Endothelial cell (in vitro differentiated cells): ENCODE data around the gene CAGE1. TPM values are rescaled to one million over a fixed set of nuclear protein-coding genes. Genes with fewer than 3 reads are reported as not detected.

Source experiments
- DNase-seq: peaks from one replicate; pipeline ENCODE4 v3.0.0; 2021; ENCODE audit warnings: low spot score
- H3K27ac Mint-ChIP-seq: one replicate; pipeline ENCODE4 v1.8.0; 2021; ENCODE audit warnings: mixed read lengths, inconsistent platforms; ENCODE audit not compliant: unreplicated experiment
- H3K27me3 Mint-ChIP-seq: one replicate; pipeline ENCODE4 v1.8.0; 2021; ENCODE audit warnings: mild to moderate bottlenecking, moderate library complexity, mixed read lengths, inconsistent platforms; ENCODE audit not compliant: unreplicated experiment
- H3K36me3 Mint-ChIP-seq: one replicate; pipeline ENCODE4 v1.8.0; 2021; ENCODE audit warnings: mild to moderate bottlenecking, low read depth, mixed read lengths, inconsistent platforms; ENCODE audit not compliant: unreplicated experiment
- H3K4me1 Mint-ChIP-seq: one replicate; pipeline ENCODE4 v1.8.0; 2021; ENCODE audit warnings: mild to moderate bottlenecking, mixed read lengths, inconsistent platforms; ENCODE audit not compliant: unreplicated experiment
- H3K4me3 Mint-ChIP-seq: one replicate; pipeline ENCODE4 v1.8.0; 2021; ENCODE audit warnings: mild to moderate bottlenecking, mixed read lengths, inconsistent platforms; ENCODE audit not compliant: unreplicated experiment
- H3K9me3 Mint-ChIP-seq: one replicate; pipeline ENCODE4 v1.8.0; 2021; ENCODE audit warnings: mixed read lengths, inconsistent platforms; ENCODE audit not compliant: unreplicated experiment
- CTCF ChIP-seq: fragments of 200-600 bp; sonication (generic); IDR thresholded peaks from one replicate; pipeline ENCODE4 v1.5.0; 2021; ENCODE audit warnings: antibody characterized with exemption; ENCODE audit not compliant: unreplicated experiment
- total RNA-seq: library from RNA; stranded (reverse); fragmentation: NEBNext Ultra II Directional; extraction: Animal tissue kit (Norgen Biotek cat#: 25700); gene quantifications from one replicate; pipeline ENCODE4 v1.2.1, GENCODE V29; 2021; ENCODE audit not compliant: unreplicated experiment

The CAGE1 gene
- total RNA-seq, 1 donor from 2014 or later: not detected

DNA sequence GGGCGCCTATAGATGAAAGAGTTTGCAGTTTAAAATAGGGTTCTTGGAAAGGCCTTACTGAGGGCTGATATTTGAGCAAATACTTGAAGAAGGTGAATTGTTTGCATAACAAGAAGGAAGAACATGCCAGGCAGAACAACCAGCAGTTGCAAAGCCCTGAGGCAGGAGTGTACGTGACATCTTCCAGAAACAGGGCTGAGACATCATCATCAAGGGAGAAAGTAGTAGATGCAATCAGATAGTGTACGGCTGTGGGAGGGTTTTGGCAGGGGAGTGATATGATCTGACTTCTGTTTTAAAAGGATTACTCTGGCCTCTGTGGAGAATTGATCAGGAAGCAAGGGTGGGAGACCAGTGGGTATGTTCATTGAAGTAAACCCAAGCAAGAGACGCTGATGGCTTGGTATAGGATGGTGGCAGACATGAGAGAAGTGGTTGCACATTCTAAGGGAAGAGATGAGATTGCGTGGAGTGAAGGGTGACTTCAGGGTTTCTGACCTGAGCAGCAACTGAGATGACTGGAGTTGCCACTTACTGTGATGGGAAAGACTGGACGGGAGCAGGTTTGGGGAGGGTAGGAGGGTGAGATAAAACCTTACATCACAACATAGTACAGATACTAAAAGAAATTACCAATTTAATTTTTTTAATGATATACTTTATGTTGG is 28.8 kb upstream of the CAGE1 start:
- H3K27ac Mint-ChIP-seq: no peak overlapping the region

DNA sequence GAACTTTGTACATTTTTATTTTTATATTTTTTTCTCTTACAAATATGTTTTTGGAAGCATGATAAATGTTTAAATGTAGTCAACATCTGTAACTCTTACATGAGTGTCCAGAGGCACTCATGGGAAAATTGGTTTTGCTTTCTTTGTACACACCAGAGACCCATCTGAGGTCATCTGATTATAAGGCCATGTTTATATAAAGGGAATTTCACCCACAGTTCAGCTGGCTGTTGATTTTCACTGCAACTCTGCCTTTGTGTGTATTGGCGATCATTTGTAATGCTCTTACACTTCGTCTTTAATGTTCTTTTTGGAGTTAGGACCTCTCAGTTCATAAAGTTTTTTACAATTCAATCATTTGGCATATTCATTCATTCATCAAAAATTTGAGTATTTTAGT is 28.1 kb upstream of the CAGE1 start:
- no peak overlapping the region for H3K27ac Mint-ChIP-seq
- H3K9me3 Mint-ChIP-seq: no peaks in the 10 kb centered on the region
- H3K36me3 Mint-ChIP-seq: peaks cover 3% of the 10 kb centered on the region
- H3K4me3 Mint-ChIP-seq: no peak overlapping the region
- no peaks in the 10 kb centered on the region for H3K27me3 Mint-ChIP-seq
- H3K4me1 Mint-ChIP-seq: no peaks in the 10 kb centered on the region
- DNase-seq: no peak
- TF ChIP-seq CTCF: no peak

More for the DNA sequence above, 28.8 kb upstream of the CAGE1 start:
- Mint-ChIP-seq H3K9me3 (no peaks in the 10 kb centered on the region), H3K4me1 (no peaks in the 10 kb centered on the region), H3K36me3 (peaks cover 3% of the 10 kb centered on the region), H3K27me3 (no peaks in the 10 kb centered on the region), H3K4me3 (no peak overlapping the region)
- no peak for TF ChIP-seq CTCF
- no peak for DNase-seq

DNA sequence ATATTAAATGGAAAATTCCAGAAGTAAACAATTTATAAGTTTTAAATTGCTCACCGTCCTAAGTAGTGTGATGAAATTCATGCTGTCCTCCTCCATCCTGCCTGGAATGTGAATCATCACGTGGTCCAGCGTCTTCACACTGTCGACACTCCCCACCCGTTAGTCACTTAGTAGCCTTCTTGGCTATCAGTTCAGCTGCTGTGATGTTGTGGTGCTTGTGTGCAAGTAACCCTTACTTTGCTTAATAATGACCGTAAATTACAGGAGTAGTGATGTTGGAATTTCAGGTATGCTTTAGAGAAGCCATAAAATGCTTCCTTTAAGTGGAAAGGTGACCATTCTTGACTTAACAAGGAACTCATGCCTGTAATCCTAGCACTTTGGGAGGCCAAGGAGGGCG is 25.3 kb upstream of the CAGE1 start:
- Mint-ChIP-seq H3K27me3 (no peaks in the 10 kb centered on the region), H3K4me1 (no peaks in the 10 kb centered on the region), H3K9me3 (no peaks in the 10 kb centered on the region), H3K36me3 (peaks cover 10% of the 10 kb centered on the region), H3K27ac (no peak overlapping the region), H3K4me3 (peak overlapping the region; percentile 48)
- no peak for TF ChIP-seq CTCF
- no peak for DNase-seq

GRCh38 chr6:7413151-7413823 is 23.7 kb upstream of the CAGE1 start:
- Mint-ChIP-seq H3K4me1 (no peaks in the 10 kb centered on the region), H3K9me3 (no peaks in the 10 kb centered on the region), H3K36me3 (peaks cover 10% of the 10 kb centered on the region), H3K4me3 (no peak overlapping the region), H3K27ac (no peak overlapping the region), H3K27me3 (no peaks in the 10 kb centered on the region)
- DNase-seq: no peak
- TF ChIP-seq CTCF: no peak

DNA sequence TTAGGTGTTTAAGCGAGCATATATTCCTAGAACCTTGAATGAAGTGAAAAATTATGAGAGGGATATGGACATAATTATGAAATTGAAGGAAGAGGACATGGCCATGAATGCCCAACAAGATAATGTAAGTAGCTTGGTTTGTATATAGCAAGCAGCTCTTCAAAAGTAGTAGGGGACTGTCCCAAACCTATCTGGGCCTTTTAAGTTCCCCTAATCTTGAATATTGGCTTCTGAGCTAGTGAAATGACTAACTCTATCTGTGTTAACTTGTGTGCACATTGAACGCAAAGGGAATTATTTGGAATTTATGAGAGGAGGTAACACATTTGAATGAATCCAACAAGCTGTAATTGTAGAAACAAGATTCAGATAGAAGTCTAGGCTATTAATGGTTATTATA is 21.8 kb upstream of the CAGE1 start:
- Mint-ChIP-seq H3K9me3 (no peaks in the 10 kb centered on the region), H3K27me3 (no peaks in the 10 kb centered on the region), H3K4me1 (no peaks in the 10 kb centered on the region), H3K36me3 (peaks cover 10% of the 10 kb centered on the region), H3K27ac (no peak overlapping the region), H3K4me3 (no peak overlapping the region)
- TF ChIP-seq CTCF: no peak
- no peak for DNase-seq
